PC-9 (cell line): ENCODE measurements around the gene DPEP3.

ENCODE experiments used
- CTCF ChIP-seq: fragments of 200-600 bp; sonication (generic); conservative IDR thresholded peaks from 2 replicates; pipeline ENCODE4 v1.6.1; 2017; ENCODE audit warnings: mixed run types, antibody characterized with exemption, mild to moderate bottlenecking, moderate library complexity
- EZH2 ChIP-seq: fragments of 200-600 bp; sonication (generic); IDR thresholded peaks from 2 replicates; pipeline ENCODE4 v1.8.0; 2017; ENCODE audit warnings: antibody characterized with exemption, low read depth

DNA sequence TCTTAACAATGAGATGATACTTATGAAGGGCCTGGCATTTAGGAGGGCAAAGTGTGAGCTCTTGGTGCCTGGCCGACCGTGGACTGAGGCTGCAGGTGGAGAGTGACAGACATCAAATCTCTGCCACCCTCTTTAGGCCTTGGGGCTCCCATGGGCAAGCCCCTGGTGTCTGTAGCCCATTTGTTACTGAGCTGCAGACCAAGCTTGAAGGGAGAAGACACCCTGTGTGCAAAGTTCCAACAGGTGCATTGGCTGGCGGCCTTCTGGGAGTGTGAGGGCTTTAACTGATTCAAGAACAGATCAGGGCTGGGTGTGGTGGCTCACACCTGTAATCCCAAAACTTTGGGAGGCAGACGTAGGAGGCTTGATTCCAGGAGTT, 47.8 kb downstream of the DPEP3 start:
- TF ChIP-seq CTCF (no peak), EZH2 (no peak)
